Glutamatergic neuron (in vitro differentiated cells): ENCODE results near the gene AKT1S1. TPM values are rescaled to one million over a fixed set of nuclear protein-coding genes. Genes with fewer than 3 reads are reported as not detected.
"Not testable (repeated sequence)": the region's sequence is repeated elsewhere in the genome, so short reads cannot be mapped to it uniquely, and the experiment has no call there.

ENCODE experiments used
- DNase-seq: peaks from one replicate; pipeline ENCODE4 v3.0.0; 2022
- H3K27ac Mint-ChIP-seq: one replicate; pipeline ENCODE4 v1.8.0; 2020; ENCODE audit warnings: mild to moderate bottlenecking, mixed read lengths, inconsistent platforms; ENCODE audit not compliant: unreplicated experiment
- H3K27me3 Mint-ChIP-seq: one replicate; pipeline ENCODE4 v1.8.0; 2020; ENCODE audit warnings: mild to moderate bottlenecking, moderate library complexity, mixed read lengths, inconsistent platforms; ENCODE audit not compliant: unreplicated experiment
- H3K36me3 Mint-ChIP-seq: one replicate; pipeline ENCODE4 v1.8.0; 2020; ENCODE audit warnings: mild to moderate bottlenecking, mixed read lengths, inconsistent platforms; ENCODE audit not compliant: unreplicated experiment
- H3K4me1 Mint-ChIP-seq: one replicate; pipeline ENCODE4 v1.8.0; 2020; ENCODE audit warnings: mild to moderate bottlenecking, low read depth, mixed read lengths, inconsistent platforms; ENCODE audit not compliant: unreplicated experiment
- H3K4me3 Mint-ChIP-seq: one replicate; pipeline ENCODE4 v1.8.0; 2020; ENCODE audit warnings: mild to moderate bottlenecking, mixed read lengths, inconsistent platforms; ENCODE audit not compliant: unreplicated experiment
- H3K9me3 Mint-ChIP-seq: one replicate; pipeline ENCODE4 v1.8.0; 2020; ENCODE audit warnings: mild to moderate bottlenecking, moderate library complexity, mixed read lengths, inconsistent platforms; ENCODE audit not compliant: unreplicated experiment
- microRNA-seq: library from miRNA; unstranded; fragments of <30 nt; microRNA quantifications from one replicate; pipeline ENCODE4, GENCODE V29; 2020; ENCODE audit not compliant: unreplicated experiment
- total RNA-seq: library from RNA; stranded (reverse); fragmentation: NEBNext Ultra II Directional; extraction: Animal tissue kit (Norgen Biotek cat#: 25700); gene quantifications from one replicate; pipeline ENCODE4 v1.2.1, GENCODE V29; 2021; ENCODE audit not compliant: unreplicated experiment
- TF ChIP-seq, protein P1 (sequence below): fragments of 200-600 bp; sonication (generic); IDR thresholded peaks from one replicate; pipeline ENCODE4 v1.5.0; 2021; ENCODE audit not compliant: partially characterized antibody, unreplicated experiment

Gene AKT1S1
- total RNA-seq, 1 donor from 2014 or later = 23.7 TPM

GRCh38 chr19:49827034-49827433 is 50.1 kb downstream of the AKT1S1 start:
- H3K36me3 Mint-ChIP-seq = no peaks in the 10 kb centered on the region
- H3K4me3 Mint-ChIP-seq = no peak overlapping the region
- H3K27ac Mint-ChIP-seq = no peak overlapping the region
- TF ChIP-seq, protein P1, sequence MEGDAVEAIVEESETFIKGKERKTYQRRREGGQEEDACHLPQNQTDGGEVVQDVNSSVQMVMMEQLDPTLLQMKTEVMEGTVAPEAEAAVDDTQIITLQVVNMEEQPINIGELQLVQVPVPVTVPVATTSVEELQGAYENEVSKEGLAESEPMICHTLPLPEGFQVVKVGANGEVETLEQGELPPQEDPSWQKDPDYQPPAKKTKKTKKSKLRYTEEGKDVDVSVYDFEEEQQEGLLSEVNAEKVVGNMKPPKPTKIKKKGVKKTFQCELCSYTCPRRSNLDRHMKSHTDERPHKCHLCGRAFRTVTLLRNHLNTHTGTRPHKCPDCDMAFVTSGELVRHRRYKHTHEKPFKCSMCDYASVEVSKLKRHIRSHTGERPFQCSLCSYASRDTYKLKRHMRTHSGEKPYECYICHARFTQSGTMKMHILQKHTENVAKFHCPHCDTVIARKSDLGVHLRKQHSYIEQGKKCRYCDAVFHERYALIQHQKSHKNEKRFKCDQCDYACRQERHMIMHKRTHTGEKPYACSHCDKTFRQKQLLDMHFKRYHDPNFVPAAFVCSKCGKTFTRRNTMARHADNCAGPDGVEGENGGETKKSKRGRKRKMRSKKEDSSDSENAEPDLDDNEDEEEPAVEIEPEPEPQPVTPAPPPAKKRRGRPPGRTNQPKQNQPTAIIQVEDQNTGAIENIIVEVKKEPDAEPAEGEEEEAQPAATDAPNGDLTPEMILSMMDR = no peak
- H3K27me3 Mint-ChIP-seq = peaks cover 5% of the 10 kb centered on the region
- peaks cover 2% of the 10 kb centered on the region for H3K4me1 Mint-ChIP-seq
- peaks cover 2% of the 10 kb centered on the region for H3K9me3 Mint-ChIP-seq
- no peak for DNase-seq

- peaks cover 2% of the 10 kb centered on the region for H3K9me3 Mint-ChIP-seq
- H3K36me3 Mint-ChIP-seq = no peaks in the 10 kb centered on the region
- H3K4me3 Mint-ChIP-seq = no peak overlapping the region
- H3K27me3 Mint-ChIP-seq = peaks cover 5% of the 10 kb centered on the region
- H3K4me1 Mint-ChIP-seq = peaks cover 2% of the 10 kb centered on the region
- H3K27ac Mint-ChIP-seq = no peak overlapping the region
- TF ChIP-seq, protein P1 = no peak
- no peak for DNase-seq
These were observed 52.5 kb downstream of the AKT1S1 start for GRCh38 chr19:49824662-49825061.

GRCh38 chr19:49823472-49823871 is 53.7 kb downstream of the AKT1S1 start:
- Mint-ChIP-seq H3K27ac (no peak overlapping the region), H3K36me3 (no peaks in the 10 kb centered on the region), H3K9me3 (peaks cover 2% of the 10 kb centered on the region), H3K4me3 (peak overlapping the region; percentile 21), H3K27me3 (peaks cover 5% of the 10 kb centered on the region), H3K4me1 (peaks cover 5% of the 10 kb centered on the region)
- TF ChIP-seq, protein P1 = no peak
- no peak for DNase-seq

- H3K36me3 Mint-ChIP-seq = no peaks in the 10 kb centered on the region
- peaks cover 3% of the 10 kb centered on the region for H3K4me1 Mint-ChIP-seq
- H3K9me3 Mint-ChIP-seq = no peaks in the 10 kb centered on the region
- no peak overlapping the region for H3K27ac Mint-ChIP-seq
- H3K4me3 Mint-ChIP-seq = no peak overlapping the region
- TF ChIP-seq, protein P1 = no peak
- peaks cover 4% of the 10 kb centered on the region for H3K27me3 Mint-ChIP-seq
- no peak for DNase-seq
These were observed 57.0 kb downstream of the AKT1S1 start for GRCh38 chr19:49820125-49820524.

GRCh38 chr19:49819452-49820115 is 57.6 kb downstream of the AKT1S1 start:
- not testable (repeated sequence) for H3K27me3 Mint-ChIP-seq, DNase-seq, H3K9me3 Mint-ChIP-seq, H3K36me3 Mint-ChIP-seq, H3K4me1 Mint-ChIP-seq
- peak overlapping the region; percentile 75 for H3K27ac Mint-ChIP-seq
- H3K4me3 Mint-ChIP-seq = peak overlapping the region; percentile 97

Small RNA genes lying within 50 kb of the gene (microRNA-seq; reads per million reads assigned to microRNA genes)
- 20.9 reads per million, percentile 59 among the genes with 10 or more reads in this experiment for gene MIR4749
- gene MIR4750 = 15.0 reads per million, percentile 55 among the genes with 10 or more reads in this experiment
- 2.5 reads per million, percentile 17 among the genes with 10 or more reads in this experiment for gene MIR6800

Other genes with a start within 250 kb of the AKT1S1 start
- gene RRAS, start 237.2 kb downstream of the AKT1S1 start, total RNA-seq = 4.7 TPM
- gene SCAF1, start 235.1 kb downstream of the AKT1S1 start, total RNA-seq = 84.4 TPM
- gene IRF3, start 211.5 kb downstream of the AKT1S1 start, total RNA-seq = 40.1 TPM
- gene BCL2L12, start 211.4 kb downstream of the AKT1S1 start, total RNA-seq = 7.5 TPM
- 177 TPM for gene PRMT1, start 200.1 kb downstream of the AKT1S1 start, total RNA-seq
- gene ADM5, start 187.8 kb downstream of the AKT1S1 start, total RNA-seq = 3.2 TPM
- gene CPT1C, start 186.2 kb downstream of the AKT1S1 start, total RNA-seq = 133 TPM
- not detected for gene TSKS, start 114.0 kb downstream of the AKT1S1 start, total RNA-seq
- 175 TPM for gene AP2A1, start 110.4 kb downstream of the AKT1S1 start, total RNA-seq
- gene FUZ, start 64.1 kb downstream of the AKT1S1 start, total RNA-seq = 13.6 TPM
- gene MED25, start 59.1 kb downstream of the AKT1S1 start, total RNA-seq = 51.0 TPM
- gene PTOV1, start 26.2 kb downstream of the AKT1S1 start, total RNA-seq = 342 TPM
- gene PNKP, start 9.8 kb downstream of the AKT1S1 start, total RNA-seq = 81.3 TPM
- 56.8 TPM for gene TBC1D17, start 347 bp upstream of the AKT1S1 start, total RNA-seq
- 0.59 TPM for gene IL4I1, start 19.5 kb upstream of the AKT1S1 start, total RNA-seq
- gene ATF5, start 51.9 kb upstream of the AKT1S1 start, total RNA-seq = 138 TPM
- 65.4 TPM for gene NUP62, start 52.1 kb upstream of the AKT1S1 start, total RNA-seq
- not detected for gene SIGLEC11, start 83.8 kb upstream of the AKT1S1 start, total RNA-seq
- 44.5 TPM for gene VRK3, start 148.0 kb upstream of the AKT1S1 start, total RNA-seq
- gene ZNF473, start 148.7 kb upstream of the AKT1S1 start, total RNA-seq = 13.4 TPM